CD1c-positive myeloid dendritic cell (primary cell): ENCODE measurements around the gene GRAP2.
A peak's percentile ranks its signal among the peaks of the same experiment; 100 is the strongest.

ENCODE experiments used
- DNase-seq: peaks from one replicate; pipeline ENCODE4 v3.0.0-alpha.2; 2016; ENCODE audit errors: extremely low spot score

GRAP2 gene

DNA sequence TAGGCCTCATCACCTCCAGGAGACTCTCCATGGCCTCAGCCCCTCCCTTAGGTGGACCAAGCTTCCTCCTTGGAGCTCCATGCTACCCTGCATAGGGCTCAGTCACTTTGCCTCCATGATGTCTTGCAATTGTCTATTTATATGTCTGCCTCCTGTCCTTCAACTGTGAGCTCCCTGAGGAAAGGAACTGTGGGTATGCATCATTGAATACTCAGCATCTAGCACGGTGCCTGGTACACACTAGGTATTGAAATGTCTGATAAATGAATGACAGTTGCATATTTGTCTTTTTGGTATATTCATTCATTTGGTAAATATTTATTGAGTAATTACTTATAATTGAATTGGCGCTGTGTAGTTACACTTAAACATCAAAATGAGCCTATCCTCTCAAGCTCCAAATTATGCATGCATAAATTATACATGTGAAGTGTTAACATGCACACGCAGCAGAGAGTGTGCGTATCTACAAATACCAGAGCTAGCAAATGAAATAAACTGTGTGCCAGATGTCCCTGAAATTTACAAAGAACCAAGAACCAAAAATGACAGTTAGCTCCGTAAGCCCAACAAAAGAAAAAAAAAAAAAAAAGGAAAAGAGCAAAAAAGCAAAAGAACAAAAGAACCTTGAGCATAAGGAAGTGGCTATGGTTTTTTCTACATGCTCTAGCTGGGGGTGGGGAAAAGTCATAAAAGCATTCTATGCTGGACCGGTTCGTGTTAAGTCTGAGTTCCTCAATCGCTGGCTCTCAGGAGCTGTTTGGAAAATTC is 25.2 kb downstream of the GRAP2 start:
- DNase-seq = peak; percentile 44

DNA sequence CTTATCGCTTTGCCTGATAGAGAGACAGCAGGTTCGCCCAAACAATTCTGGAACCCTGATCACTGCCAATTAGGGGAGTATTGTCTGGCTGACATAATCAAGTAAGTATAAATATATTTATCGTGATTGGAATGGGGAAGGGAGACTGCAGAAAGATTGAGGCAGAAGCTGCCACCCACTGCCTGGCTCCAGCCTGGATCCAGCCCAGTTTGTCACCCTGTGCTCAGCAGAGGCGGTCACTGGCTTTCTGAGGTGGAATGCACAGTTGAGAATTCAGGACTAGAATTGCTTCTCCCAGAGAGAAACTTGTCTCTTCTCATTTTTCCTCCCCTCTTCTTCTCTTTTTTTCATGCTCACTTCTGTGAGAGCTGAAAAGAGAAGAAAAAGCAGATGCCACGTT is 25.9 kb downstream of the GRAP2 start:
- DNase-seq = no peak

DNA sequence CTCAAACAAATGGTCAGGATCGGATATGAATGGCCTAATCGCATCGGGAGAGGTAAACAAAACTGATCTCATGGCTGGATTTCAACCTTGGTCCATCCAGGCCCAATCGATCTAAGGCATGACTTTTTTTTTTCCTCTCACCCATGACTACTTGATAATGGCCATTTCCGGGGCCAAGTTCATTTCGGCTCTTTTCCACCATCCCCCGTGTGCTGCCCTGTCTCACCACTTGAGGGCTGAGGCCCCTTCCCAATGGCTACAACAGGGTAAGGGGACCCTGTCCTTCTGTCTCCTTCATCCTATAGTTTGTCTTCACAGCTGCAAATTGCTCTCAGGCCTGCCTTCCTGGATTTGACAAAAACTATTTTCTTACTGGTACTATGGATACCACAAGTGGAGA is 26.7 kb downstream of the GRAP2 start:
- no peak for DNase-seq

DNA sequence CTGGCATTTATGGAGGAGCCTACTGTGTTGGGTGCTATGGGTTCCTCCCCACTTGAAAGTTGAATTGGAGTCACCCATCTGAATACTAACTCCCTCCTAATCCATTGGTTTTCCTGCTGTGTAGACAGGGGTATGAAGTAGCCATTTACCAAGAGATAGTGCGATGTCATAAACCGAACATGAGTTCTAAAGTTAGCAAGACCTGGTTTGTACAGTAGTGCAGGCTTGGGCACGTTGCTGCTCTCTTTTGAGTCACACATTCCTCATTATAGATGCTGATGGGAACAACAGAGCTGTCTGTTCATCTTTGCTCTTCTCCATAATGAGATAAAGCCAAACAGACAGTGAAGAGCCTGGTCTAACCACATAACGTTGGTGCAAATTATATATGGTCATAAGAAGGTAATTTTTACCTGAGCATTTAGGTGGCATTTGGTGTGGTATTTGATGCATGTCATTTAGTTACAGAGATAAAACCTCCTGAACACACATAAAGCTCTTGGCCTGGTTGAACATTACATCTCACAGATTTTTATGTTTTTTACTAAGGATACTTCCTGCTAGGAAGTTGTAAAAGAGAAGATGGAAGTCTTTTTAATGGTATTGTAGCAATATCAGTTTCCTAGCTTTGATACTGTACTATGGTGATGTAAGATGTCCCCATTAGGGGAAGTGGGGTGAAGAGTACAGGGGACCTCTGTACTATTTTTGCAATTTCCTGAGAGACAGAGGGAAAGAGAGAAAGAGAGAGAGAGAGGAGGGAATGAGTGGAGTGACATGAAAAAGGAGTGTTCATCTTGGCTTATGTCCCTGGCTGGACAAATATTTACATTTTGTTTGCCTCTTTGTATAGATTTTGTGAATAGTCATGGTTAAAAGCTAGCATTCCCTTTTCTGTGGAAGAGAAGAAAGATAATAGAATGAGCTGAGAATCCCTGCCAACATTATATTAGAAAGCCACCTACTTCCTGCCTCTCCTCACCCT is 27.9 kb downstream of the GRAP2 start:
- no peak for DNase-seq

DNA sequence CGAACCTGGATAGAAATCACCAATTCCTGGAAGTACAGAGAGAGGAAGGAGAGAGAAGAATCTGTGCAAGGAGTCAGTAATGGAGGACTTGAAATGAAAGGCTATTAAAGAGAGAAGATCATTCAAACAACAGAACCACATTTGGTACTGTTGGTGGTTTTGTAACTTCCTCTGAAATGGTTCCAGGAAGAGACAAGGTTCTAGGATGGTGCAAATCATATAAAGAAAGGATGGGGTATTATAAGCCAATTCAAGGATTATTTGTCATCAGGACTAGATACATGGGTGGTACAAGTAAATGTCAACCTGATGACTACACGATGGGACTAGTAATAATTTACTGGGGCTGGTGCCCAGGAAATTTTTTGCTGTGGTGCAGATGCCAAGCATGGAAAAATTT is 30.4 kb downstream of the GRAP2 start:
- no peak for DNase-seq

DNA sequence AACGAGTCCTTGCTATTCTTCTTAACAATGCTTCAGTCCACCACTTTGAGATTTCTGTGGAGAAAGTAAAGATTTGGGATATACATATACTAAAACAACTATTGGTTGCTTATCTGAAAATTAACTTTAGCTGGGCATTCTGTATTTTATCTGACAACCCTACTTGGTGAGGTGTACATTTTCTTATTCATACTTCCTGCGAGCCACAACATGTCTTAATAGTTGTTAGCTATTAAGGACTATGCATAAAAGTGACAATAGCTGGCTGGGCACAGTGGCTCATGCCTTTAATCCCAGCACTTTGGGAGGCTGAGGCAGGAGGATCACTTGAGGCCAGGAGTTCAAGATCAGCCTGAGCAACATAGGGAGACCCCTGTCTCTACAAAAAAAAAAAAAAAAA is 31.3 kb downstream of the GRAP2 start:
- no peak for DNase-seq

DNA sequence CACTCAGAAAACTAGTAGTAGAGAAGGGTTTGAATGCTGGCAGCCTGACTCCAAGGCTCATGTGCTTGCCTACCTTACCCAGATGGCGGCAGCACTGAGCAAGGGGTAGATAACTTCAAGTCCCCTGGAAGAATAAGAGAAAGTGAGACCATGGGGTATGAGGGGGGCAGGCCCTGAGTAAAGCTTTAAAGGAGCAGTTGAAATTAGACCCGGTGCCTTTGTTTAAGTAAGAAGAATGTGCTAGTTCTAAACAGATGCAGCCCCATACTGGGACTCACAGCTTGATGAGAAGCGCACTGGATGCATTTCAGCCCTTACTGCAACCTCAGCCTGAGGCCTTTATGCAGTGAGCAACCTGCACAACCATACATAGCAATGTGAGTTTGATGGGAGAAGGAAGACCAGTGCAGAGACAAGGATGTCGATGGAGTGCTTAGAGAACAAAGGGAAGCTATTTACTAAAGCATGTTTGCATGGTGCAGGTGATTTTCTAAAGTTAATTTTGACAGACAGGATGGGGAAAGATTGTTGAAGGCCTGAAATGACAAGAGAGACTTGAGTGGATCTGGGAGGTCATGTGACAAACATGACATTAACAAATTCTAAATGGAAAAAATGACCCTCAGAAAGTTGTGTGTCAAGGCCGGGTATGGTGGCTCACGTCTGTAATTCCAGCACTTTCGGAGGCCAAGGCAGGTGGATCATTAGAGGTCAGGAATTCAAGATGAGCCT is 32.2 kb downstream of the GRAP2 start:
- DNase-seq = peak; percentile 44

DNA sequence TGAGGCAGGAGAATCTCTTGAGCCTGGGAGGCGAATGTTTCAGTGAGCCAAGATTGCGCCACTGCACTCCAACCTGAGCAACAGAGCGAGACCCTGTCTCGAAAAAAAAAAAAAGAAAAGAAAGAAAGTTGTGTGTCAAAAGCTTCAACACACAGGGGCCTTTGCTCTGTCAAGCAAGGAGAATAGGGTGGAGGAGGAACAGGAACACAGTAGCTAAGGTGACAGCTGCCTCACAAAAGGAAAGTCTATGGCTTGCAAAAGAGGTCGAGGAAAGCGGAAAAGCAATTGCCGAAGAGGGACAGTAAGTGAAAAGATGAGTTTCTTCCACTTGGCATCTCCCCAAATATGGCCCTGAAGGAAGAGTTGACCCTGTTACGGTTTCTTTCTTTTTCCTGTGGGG is 32.9 kb downstream of the GRAP2 start:
- no peak for DNase-seq

DNA sequence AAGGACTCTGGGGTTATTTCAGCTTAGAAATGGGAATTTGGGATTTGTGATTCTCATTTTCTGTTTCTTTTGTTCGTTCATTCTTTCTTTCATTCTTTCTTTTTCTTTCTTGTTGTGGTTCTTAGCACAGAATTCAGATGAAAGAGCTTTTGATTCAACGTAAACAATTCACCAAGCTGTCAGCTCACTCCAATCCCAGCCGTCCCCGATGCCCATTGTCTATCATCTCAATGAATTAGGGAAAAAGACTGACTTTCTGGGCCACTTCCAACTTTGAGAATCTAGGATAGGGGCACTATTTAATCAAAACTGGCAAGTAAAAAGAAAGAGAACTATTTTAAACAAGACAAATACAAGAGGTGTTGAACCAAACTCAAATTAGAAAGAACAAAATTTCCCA is 34.2 kb downstream of the GRAP2 start:
- DNase-seq = no peak

DNA sequence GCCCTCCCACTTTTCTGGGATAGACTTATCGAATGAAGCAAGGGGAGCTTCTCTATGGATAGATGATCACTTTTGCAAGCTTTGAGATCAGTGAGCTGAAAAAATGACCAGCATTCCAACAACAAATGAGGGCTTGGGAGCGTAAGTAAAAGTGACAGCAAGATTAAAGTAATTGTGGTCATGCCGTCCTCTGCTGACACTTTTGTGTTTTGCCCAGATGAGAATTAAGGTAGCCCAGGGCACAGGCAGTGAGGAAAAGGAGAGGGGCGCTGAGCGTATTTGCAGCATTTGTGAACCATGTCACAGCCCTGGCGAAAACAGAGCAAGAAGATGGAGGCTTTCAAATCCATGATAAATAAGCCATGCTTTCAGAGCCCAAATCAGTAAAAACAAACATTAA is 34.7 kb downstream of the GRAP2 start:
- DNase-seq = no peak

DNA sequence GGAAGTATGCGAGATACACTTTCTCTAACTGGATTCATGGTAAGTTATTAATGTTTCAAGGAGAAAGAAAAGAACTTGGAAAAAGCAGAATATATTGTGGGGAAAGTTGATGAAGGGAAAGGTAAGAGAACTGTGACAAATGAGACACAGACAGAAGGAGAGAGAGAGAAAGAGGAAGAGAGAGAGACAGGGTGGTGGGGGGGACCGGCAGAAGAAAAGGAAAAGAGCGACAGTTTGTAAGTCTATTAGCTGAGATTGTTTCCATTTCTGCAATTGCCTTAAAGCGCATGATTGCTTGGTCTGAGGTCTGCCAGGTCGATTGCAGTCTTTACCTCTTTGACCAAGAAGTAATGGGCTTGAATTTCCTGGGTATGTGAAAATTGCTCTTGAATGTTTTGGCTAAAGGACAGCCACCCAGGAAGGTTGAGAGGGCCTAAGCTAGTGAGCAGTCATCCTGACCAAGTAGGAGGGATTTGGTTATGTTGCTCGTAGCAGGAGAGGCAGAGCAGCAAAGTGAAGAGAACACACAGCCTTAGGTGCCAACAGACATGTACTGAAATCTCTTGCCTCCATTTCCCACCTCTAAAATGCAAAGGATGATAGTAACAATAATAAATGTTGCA is 35.8 kb downstream of the GRAP2 start:
- no peak for DNase-seq

DNA sequence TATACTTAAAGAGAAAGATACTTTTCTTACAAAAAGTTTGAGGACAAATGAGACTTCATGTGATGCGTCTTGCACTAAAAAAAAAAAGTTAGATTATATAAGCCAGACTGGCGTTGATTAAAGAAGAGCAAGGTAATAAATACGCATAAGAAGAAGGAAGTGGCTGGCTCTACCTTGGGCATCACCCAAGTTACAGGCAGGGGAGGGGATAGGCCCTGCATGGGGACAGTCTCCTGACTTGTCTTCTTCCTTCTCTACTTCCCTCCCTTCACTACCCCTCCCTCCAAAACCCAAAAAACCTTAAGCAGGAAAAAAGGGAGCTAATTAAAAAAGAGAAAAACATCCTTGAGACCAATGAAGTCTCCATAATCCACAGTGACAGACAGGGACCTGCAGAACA is 37.0 kb downstream of the GRAP2 start:
- no peak for DNase-seq

DNA sequence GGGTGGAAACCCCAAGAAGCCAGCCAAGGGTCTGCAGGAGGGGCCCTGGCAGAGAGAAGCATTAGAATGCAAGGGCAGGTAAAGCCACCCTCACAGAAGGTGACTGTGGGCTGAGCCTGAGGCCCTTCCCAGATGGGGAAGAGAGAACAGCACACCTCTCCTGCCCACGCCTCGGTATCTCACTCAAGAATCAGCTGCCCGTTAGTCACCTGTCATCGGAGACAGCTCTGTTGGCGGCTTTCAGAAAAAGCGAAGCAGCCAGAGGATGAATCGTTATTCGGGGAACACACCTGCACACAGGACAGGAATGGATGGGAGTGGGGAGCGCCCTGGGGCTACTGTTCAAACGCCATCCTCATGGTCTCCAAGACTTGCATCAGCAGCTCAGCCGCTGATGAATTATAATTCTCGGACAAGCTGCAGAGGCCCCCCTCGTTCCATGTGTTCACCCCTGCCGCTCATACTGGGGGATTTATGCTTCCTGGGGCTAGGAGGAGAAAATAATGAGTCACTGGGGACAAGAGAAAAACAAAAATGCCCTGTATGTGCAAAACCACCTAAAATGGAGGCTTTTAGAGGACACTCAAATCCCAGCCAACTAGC is 37.7 kb downstream of the GRAP2 start:
- DNase-seq = no peak

DNA sequence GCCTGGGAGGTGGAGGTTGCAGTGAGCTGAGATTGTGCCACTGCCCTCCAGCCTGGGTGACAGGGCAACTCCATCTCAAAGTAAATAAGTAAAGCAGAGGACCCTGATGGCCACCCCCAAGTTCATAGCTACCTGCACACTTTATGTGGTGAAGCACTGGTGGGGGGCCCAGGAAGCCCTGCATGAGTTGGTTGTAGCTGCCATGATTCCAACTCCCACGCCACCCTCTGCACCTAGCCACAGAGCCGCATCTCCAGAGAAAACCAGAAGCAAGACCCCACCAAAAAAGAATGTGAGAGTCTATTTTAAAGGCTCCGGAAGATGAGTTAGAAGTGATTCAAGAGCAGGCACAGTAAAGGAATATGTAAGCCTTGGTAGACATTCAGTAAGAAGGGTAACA is 38.9 kb downstream of the GRAP2 start:
- no peak for DNase-seq

DNA sequence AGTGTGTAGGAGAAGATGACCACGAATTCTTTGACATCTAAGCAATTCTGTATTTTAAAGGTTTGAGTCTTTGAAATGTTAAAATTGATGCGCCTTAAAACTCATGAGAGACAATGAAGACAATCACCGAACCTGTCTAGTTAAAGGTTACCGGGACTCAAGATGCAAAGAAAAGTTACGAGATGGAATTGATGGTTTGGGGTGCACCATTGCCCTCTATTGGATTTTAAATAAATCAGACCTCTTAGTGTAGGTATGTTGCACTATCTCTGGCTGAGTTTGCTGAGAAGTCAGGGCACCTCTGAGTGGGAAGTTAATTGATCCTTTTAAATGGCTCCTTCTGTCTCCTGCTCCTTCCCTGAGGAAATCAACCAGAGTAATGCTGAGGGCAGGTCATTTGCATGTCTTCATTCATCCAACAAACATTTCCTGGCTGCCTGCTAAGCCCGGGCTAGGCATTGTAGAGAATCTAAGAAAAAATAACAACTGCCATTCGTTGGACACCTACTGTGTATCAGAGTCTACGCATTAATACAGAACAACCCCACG is 39.9 kb downstream of the GRAP2 start:
- peak; percentile 38 for DNase-seq

DNA sequence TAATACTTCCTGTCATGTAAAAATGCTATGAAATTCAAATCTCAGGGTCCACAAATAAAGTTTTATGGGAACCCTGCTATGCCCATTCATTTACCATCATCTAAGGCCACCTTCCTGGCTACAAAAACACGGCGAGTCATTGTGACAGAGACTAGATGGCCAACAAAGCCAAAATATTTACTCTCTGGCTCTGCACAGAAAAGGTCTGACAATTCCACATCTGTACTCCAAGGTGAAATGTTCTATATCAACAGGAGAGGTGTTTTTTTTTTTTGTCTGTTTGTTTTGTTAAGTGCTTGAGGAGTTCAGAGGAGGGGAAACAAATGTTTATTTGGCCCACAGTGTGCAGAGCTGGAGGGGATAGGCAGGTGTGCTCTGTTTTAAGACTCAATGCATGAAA is 40.7 kb downstream of the GRAP2 start:
- DNase-seq = no peak

DNA sequence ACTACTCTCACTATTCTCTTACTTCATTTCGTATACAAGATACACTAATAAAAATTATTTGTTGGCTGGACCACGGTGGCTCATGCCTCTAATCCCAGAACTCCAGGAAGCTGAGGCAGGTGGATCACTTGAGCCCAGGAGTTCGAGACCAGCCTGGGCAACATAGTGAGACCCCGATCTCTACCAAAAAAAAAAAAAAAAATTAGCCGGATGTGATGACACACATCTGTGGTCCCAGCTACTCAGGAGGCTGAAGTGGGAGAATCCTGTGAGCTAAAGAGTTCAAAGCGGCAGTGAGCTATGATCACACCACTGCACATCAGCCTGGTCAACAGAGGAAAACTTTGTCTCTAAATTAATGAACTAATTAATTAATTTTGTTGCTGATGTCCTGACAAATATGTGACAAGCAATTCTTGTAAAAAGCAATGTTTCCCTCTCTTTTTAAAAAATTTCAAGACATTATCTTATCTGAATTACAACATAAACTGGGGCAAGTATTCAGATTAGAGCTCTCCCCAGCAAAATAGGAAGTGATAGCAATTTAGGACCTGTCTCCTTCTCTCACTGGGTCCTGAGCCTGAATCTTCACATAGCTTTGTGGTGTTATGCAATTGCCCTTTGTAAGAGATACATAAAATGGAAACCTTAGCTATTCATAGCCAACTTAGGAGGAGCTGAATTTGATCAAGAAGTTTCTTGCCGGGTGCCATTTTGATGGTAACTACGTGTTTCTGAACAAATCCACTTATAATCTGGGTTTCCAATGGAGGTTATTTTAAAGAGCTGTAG is 41.8 kb downstream of the GRAP2 start:
- DNase-seq = peak; percentile 32

DNA sequence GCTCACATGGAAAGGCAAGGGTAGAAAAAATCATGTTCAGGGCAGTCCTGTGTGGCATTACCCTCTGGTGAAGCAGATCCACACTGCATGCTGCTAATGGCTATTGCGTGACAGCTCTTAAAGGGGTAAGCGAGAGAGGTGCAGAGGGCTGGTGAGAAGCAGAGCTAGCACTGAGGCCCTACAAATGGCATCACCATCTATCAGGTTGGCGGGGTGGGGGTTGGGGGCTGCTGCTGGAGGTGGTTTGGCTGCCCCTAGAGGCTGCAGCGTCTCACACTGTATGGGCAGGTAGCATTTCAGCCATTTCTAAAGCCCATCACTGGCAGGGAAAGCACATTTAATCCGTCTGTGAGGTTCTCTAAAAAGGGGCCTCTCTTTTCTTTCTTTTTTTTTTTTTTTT is 42.5 kb downstream of the GRAP2 start:
- DNase-seq = no peak

DNA sequence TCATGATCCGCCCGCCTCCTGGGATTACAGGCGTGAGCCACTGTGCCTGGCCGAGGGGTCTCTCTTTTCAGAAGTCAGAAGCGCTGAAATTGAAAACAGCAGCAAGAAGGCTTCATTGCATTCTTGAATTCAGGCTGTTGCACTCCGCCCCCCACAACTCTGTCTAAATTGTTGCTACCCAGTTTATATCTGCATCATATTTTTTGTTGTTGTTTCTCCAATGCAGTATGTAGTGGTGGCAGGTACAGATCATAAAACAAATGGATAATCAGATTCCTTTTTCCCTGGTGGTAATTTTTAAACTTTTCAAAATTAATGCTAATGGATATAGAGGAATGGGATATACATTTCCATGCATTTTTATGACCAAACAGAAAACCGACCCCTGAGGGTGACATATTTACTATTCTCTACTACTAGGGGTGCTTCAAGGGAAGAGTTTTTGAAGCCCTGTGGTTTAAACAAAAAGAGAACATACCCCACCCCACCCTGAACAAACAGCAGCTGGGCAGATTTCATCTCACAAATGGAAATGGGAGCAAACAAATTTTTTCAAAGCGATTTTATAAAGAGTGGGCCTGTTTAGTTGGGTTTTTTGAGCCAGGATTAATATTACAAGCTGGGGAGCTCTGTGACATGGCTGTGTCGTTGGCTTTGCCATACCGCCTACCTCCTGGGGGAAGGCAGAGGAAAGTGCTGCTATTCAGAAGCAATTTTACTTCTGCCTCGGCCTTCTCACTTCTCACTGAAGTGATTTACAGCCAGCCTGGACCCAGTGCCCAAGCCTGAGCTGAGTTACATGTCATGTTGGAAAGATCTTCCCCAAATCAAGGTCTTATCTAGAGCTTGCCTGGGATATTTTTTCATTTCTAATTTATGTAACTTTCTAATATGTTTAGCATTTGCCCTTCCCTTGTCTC is 43.3 kb downstream of the GRAP2 start:
- no peak for DNase-seq
